Activated naive CD8-positive, alpha-beta T cell treated with anti-CD3 and anti-CD28 coated beads, Interleukin-2, amount 50 U/mL, for 16 hours (primary cell): Measurements from ENCODE around the gene HKDC1.
"Not testable (repeated sequence)": the region's sequence is repeated elsewhere in the genome, so short reads cannot be mapped to it uniquely, and the experiment has no call there.

Source experiments
- DNase-seq: peaks from one replicate; pipeline ENCODE4 v3.0.0-alpha.2; 2020; ENCODE audit warnings: low read depth, low spot score

Gene HKDC1

GRCh38 chr10:69220041-69220451 is at the start of gene HKDC1:
Gene HKDC1 (plus strand): TSS chr10:69220332. CDS start chr10:69220436, 104 bp downstream.
- no peak for DNase-seq

- no peak for DNase-seq
Measured at GRCh38 chr10:69172241-69172982, 47.7 kb upstream of the HKDC1 start.

- DNase-seq = not testable (repeated sequence)
Measured at GRCh38 chr10:69175326-69175725, 44.8 kb upstream of the HKDC1 start.

GRCh38 chr10:69176823-69177222 is 43.3 kb upstream of the HKDC1 start:
- DNase-seq = no peak

GRCh38 chr10:69179089-69179742 is 40.9 kb upstream of the HKDC1 start:
- DNase-seq = no peak

- DNase-seq = peak; percentile 66
Measured at GRCh38 chr10:69179743-69180524, 40.2 kb upstream of the HKDC1 start, which contains the start of gene SUPV3L1. Gene SUPV3L1 (plus strand): TSS chr10:69180234. CDS start chr10:69180292, 58 bp downstream.

GRCh38 chr10:69180525-69181204 is 39.5 kb upstream of the HKDC1 start:
- no peak for DNase-seq

- no peak for DNase-seq
Measured at GRCh38 chr10:69181433-69181832, 38.7 kb upstream of the HKDC1 start.

- DNase-seq = no peak
Measured at GRCh38 chr10:69182005-69182404, 38.1 kb upstream of the HKDC1 start.

- DNase-seq = no peak
Measured at GRCh38 chr10:69186524-69186923, 33.6 kb upstream of the HKDC1 start.

GRCh38 chr10:69201045-69201444 is 19.1 kb upstream of the HKDC1 start:
- DNase-seq = no peak

- DNase-seq = no peak
Measured at GRCh38 chr10:69202332-69202731, 17.8 kb upstream of the HKDC1 start.

GRCh38 chr10:69208761-69209160 is 11.4 kb upstream of the HKDC1 start:
- no peak for DNase-seq

- DNase-seq = no peak
Measured at GRCh38 chr10:69209787-69210484, 10.2 kb upstream of the HKDC1 start.

GRCh38 chr10:69211104-69211503 is 9.0 kb upstream of the HKDC1 start:
- no peak for DNase-seq

- DNase-seq = no peak
Measured at GRCh38 chr10:69211524-69211923, 8.6 kb upstream of the HKDC1 start.

- no peak for DNase-seq
Measured at GRCh38 chr10:69213591-69214311, 6.4 kb upstream of the HKDC1 start.

- DNase-seq = no peak
Measured at GRCh38 chr10:69214666-69215131, 5.4 kb upstream of the HKDC1 start.

- DNase-seq = no peak
Measured at GRCh38 chr10:69215405-69216171, 4.5 kb upstream of the HKDC1 start.
